ENCODE results near the gene RASL10B. TPM values are rescaled to one million over a fixed set of nuclear protein-coding genes. Genes with fewer than 3 reads are reported as not detected.

The RASL10B gene
- total RNA-seq, 1 experiment from 2014 or later, result 17.4 TPM

DNA sequence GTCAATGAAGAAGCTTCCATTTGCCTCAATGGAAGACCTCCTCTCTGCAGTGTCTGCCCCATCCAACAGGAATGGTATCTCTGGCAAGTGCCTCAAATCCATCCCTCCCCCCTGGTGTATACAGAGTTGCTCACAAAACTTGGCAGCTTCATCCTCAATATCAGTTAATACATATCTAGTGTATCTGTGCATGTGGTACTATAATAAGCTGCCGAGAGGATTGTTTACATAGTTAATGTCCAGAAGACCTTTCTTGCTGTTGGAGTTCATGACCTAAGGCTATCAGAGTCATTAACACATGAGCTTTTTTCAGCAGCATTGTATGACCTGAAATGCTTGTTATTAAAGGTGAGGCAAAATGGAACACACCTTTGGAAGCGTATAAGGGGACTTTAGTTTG, 14.0 kb upstream of the RASL10B start:
- Mint-ChIP-seq H3K27me3 (ENCODE audit: low read depth) (no peaks in the 10 kb centered on the region), H3K36me3 (peaks cover 12% of the 10 kb centered on the region), H3K27ac (no peak overlapping the region), H3K4me3 (no peak overlapping the region), H3K9me3 (no peaks in the 10 kb centered on the region), H3K4me1 (no peaks in the 10 kb centered on the region)
- no peak for ATAC-seq
- ChIA-PET POLR2A (no interaction called here), CTCF (interaction anchor here (2.6 kb wide), 1 partner anchor 46 kb away, joined by 9 read pairs; no protein-coding TSS in a partner anchor)
- DNase-seq (ENCODE audit: low spot score), result no peak
- TF ChIP-seq GRHL2 (CRISPR knock-in tag; IDR thresholded peaks at IDR 0.05; ENCODE audit: insufficient replicate concordance, severe bottlenecking) (no peak), ATF3 (CRISPR knock-in tag; conservative IDR thresholded peaks at IDR 0.05) (no peak), FOXP1 (CRISPR knock-in tag; IDR thresholded peaks at IDR 0.05; ENCODE audit: borderline replicate concordance) (no peak), ETV6 (CRISPR knock-in tag; IDR thresholded peaks at IDR 0.05) (no peak), MLX (CRISPR knock-in tag; IDR thresholded peaks at IDR 0.05) (no peak), ZNF232 (CRISPR knock-in tag; IDR thresholded peaks at IDR 0.05) (no peak), NR2C2 (CRISPR knock-in tag; IDR thresholded peaks at IDR 0.05) (no peak)
- TF ChIP-seq, protein P1, sequence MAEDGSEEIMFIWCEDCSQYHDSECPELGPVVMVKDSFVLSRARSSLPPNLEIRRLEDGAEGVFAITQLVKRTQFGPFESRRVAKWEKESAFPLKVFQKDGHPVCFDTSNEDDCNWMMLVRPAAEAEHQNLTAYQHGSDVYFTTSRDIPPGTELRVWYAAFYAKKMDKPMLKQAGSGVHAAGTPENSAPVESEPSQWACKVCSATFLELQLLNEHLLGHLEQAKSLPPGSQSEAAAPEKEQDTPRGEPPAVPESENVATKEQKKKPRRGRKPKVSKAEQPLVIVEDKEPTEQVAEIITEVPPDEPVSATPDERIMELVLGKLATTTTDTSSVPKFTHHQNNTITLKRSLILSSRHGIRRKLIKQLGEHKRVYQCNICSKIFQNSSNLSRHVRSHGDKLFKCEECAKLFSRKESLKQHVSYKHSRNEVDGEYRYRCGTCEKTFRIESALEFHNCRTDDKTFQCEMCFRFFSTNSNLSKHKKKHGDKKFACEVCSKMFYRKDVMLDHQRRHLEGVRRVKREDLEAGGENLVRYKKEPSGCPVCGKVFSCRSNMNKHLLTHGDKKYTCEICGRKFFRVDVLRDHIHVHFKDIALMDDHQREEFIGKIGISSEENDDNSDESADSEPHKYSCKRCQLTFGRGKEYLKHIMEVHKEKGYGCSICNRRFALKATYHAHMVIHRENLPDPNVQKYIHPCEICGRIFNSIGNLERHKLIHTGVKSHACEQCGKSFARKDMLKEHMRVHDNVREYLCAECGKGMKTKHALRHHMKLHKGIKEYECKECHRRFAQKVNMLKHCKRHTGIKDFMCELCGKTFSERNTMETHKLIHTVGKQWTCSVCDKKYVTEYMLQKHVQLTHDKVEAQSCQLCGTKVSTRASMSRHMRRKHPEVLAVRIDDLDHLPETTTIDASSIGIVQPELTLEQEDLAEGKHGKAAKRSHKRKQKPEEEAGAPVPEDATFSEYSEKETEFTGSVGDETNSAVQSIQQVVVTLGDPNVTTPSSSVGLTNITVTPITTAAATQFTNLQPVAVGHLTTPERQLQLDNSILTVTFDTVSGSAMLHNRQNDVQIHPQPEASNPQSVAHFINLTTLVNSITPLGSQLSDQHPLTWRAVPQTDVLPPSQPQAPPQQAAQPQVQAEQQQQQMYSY (CRISPR knock-in tag; IDR thresholded peaks at IDR 0.05), result no peak

DNA sequence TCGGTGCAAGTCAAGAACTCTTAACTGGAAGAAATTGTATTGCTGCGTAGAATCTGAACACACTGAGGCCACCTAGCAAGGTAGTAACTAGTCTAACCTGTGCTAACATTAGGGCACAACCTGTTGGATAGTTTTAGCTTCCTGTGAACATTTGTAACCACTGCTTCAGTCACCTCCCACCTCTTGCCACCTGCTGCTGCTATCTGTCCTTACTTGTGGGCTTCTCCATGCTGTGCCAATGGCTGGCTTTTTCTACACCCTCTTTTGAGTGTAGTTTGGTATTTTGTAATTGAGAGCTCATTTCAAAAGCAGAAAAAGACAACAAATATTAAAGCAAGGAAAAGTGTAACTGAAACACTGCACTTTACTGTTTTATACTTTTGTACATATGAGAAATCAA, 7.7 kb upstream of the RASL10B start:
- DNase-seq (ENCODE audit: low spot score) (no peak), ATAC-seq (no peak)
- Mint-ChIP-seq H3K36me3 (peaks cover 30% of the 10 kb centered on the region), H3K4me3 (no peak overlapping the region), H3K4me1 (peaks cover 27% of the 10 kb centered on the region), H3K9me3 (no peaks in the 10 kb centered on the region), H3K27ac (no peak overlapping the region), H3K27me3 (ENCODE audit: low read depth) (no peaks in the 10 kb centered on the region)
- POLR2A ChIA-PET, result interaction anchor here (0.6 kb wide), 1 partner anchor 25 kb away, joined by 3 read pairs; no protein-coding TSS in a partner anchor
- CTCF ChIA-PET, result interaction anchor here (1.9 to 2.1 kb wide), 2 partner anchors 8 to 24 kb away, joined by 5 to 6 read pairs; partner anchors contain the start of gene RASL10B
- TF ChIP-seq GABPB1 (CRISPR knock-in tag; IDR thresholded peaks at IDR 0.05) (no peak), MXD4 (CRISPR knock-in tag; IDR thresholded peaks at IDR 0.05; ENCODE audit: borderline replicate concordance) (no peak)
- TF ChIP-seq, protein P2, sequence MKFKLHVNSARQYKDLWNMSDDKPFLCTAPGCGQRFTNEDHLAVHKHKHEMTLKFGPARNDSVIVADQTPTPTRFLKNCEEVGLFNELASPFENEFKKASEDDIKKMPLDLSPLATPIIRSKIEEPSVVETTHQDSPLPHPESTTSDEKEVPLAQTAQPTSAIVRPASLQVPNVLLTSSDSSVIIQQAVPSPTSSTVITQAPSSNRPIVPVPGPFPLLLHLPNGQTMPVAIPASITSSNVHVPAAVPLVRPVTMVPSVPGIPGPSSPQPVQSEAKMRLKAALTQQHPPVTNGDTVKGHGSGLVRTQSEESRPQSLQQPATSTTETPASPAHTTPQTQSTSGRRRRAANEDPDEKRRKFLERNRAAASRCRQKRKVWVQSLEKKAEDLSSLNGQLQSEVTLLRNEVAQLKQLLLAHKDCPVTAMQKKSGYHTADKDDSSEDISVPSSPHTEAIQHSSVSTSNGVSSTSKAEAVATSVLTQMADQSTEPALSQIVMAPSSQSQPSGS (CRISPR knock-in tag; IDR thresholded peaks at IDR 0.05; ENCODE audit: borderline replicate concordance, low read depth), result no peak

- ChIA-PET CTCF (interaction anchor here (1.9 to 2.3 kb wide), 2 partner anchors 22 to 39 kb away, joined by 5 to 11 read pairs; no protein-coding TSS in a partner anchor), POLR2A (no interaction called here)
- Mint-ChIP-seq H3K27ac (no peak overlapping the region), H3K36me3 (peaks cover 26% of the 10 kb centered on the region), H3K9me3 (no peaks in the 10 kb centered on the region), H3K4me1 (peaks cover 37% of the 10 kb centered on the region), H3K4me3 (no peak overlapping the region), H3K27me3 (ENCODE audit: low read depth) (peaks cover 5% of the 10 kb centered on the region)
- ATAC-seq (no peak), DNase-seq (ENCODE audit: low spot score) (no peak)
- TF ChIP-seq, protein P3, sequence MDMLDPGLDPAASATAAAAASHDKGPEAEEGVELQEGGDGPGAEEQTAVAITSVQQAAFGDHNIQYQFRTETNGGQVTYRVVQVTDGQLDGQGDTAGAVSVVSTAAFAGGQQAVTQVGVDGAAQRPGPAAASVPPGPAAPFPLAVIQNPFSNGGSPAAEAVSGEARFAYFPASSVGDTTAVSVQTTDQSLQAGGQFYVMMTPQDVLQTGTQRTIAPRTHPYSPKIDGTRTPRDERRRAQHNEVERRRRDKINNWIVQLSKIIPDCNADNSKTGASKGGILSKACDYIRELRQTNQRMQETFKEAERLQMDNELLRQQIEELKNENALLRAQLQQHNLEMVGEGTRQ (CRISPR knock-in tag; IDR thresholded peaks at IDR 0.05), result no peak
- no peak for TF ChIP-seq ATF3 (CRISPR knock-in tag; conservative IDR thresholded peaks at IDR 0.05)
- no peak for TF ChIP-seq NR1H2 (CRISPR knock-in tag; IDR thresholded peaks at IDR 0.05)
- TF ChIP-seq PRRX2 (CRISPR knock-in tag; IDR thresholded peaks at IDR 0.05), result no peak
These were observed 6.4 kb upstream of the RASL10B start for GRCh38 chr17:35725058-35725457.
